Astrocyte (in vitro differentiated cells and primary cell): Measurements from ENCODE around the gene SMIM35.

Source experiments
- CTCF ChIP-seq: IDR thresholded peaks from 2 replicates; pipeline ENCODE4 v1.5.1; 2011; ENCODE audit warnings: low read depth, mild to moderate bottlenecking, inconsistent platforms, low read length, moderate library complexity; ENCODE audit not compliant: insufficient read depth
- EZH2 ChIP-seq: IDR thresholded peaks from 2 replicates; pipeline ENCODE4 v1.6.1; 2012; ENCODE audit warnings: mild to moderate bottlenecking, low read length, inconsistent platforms; ENCODE audit not compliant: insufficient read depth

GRCh38 chr11:118105657-118106305 is 19.0 kb upstream of the SMIM35 start:
- TF ChIP-seq EZH2 (no peak), CTCF (no peak)
